A549 treated with GW870086 at 1 μM for 4 hours (cell line): ENCODE measurements around the gene EIF1AD. TPM values are rescaled to one million over a fixed set of nuclear protein-coding genes. Genes with fewer than 3 reads are reported as not detected.

Experiments used
- total RNA-seq: library from RNA; stranded (reverse); fragments of 200-300 nt; extraction: Qiagen RNA extraction; gene quantifications from 5 replicates; pipeline ENCODE4 v1.2.3, GENCODE V29; 2022; ENCODE audit warnings: low read depth

The EIF1AD gene, protein sequence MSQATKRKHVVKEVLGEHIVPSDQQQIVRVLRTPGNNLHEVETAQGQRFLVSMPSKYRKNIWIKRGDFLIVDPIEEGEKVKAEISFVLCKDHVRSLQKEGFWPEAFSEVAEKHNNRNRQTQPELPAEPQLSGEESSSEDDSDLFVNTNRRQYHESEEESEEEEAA
- total RNA-seq = 37.7 to 47.7 TPM (median 40.1 TPM) in 5 replicates

DNA sequence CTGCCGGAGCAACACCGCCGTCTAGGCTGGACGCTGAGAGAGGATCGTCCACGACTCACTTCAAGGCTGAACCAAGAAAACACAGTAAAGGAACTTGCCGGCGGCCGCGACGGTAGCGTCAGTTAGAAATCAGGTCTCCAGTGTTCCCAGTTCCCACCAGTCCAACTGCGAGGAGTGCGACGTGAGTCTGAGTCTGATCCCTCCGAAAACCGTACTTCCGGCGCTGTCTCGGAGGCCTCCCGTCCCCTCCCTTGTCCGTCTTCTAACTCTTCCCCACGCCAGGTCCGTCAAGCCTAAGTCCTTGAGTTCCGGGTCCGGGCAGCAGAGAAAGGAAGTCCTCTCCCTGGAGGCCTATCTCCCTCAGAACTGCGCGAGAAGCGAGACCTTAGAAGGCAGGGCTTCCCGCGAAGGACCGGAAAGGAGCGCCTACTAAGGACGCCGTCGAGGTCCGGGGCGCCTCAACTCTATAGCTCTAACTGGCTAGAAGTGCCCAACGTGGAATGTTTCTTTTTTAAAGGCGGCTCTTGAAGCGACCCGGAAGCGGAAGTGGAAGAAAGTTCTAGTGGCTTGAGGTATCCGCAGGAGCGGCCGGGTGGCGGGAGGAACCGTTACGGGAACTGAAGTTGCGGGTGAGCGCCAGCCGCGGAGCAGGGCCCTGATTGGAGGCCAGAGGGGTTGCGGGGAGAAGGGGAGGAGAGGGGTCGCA is at the start of gene EIF1AD, which contains the start of gene BANF1:
Gene EIF1AD, minus strand, starts transcription at position 216 of the 706 bp plus-strand sequence. CDS start 1,768 bp downstream, outside the sequence.
Gene BANF1, plus strand, starts transcription at position 562 of the 706 bp plus-strand sequence. CDS start 748 bp downstream, outside the sequence.

DNA sequence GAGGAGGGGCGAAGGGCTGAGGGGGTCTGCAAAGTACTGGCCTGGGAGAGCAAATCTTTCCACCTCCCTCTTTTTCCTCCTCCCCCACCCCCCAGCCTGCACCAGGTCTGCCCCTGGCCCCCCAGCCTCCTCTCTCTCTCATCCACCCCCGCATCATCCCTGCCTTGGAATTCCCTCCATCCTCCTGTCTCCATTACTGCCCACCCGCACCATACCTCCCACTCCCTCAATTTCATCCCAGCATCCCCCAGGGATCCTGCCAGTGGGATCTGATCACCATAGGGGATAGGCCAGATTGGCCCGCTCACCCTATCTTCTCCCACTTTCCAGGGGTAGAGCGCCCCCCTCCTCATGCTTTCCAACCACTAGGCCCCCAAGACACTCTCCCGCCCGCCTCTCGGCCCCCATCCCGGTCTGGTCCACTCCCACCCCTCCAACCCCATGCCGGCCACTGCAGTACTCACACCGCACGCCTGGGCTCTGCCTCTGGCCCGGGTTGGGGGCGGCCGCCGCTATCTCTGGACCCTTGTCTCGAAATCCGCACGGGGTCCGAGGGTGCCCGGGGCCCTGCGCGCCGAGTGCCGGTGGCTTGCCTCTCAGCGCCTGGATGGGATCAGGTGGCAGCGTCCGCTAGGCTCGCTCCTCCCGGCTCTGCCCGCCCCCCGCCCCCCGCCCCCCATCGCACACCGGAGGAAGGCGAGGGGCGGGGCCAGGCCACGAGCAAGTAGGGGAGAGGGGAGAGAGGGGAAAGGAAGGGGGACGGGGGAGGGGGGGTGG is 46.8 kb upstream of the EIF1AD start, which contains the start of gene GAL3ST3:
Gene GAL3ST3, minus strand, starts transcription at position 615 of the 777 bp plus-strand sequence. CDS start 3,746 bp downstream, outside the sequence.

DNA sequence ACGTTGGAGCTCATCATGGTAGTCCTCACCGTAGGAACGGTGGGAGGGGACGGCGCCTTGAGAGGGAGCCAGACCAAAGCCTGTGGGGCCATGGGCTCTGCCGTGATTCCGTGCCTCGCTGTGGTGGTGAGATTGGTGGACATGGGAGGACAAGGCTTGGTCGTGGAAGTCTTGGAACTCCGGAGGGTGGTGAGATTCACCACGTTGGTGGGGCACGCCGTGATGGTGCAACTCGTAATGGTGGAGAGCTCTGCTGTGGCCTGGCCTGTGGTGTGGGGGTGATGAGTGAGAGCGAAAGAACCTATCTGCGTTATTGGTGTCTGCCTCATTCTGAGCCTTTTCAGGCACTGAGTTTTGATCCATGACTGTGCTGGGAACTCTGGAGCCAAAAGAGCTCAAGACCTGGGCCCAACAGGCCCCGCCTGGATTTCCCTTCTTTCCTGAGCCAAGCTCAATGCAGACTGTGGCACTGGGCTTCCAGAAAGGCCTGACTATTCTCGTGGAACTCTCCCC is 24.1 kb upstream of the EIF1AD start, which contains the start of gene CATSPER1:
Gene CATSPER1, minus strand, starts transcription at position 463 of the 513 bp plus-strand sequence. Its CDS starts 100 bp downstream, at position 363.

DNA sequence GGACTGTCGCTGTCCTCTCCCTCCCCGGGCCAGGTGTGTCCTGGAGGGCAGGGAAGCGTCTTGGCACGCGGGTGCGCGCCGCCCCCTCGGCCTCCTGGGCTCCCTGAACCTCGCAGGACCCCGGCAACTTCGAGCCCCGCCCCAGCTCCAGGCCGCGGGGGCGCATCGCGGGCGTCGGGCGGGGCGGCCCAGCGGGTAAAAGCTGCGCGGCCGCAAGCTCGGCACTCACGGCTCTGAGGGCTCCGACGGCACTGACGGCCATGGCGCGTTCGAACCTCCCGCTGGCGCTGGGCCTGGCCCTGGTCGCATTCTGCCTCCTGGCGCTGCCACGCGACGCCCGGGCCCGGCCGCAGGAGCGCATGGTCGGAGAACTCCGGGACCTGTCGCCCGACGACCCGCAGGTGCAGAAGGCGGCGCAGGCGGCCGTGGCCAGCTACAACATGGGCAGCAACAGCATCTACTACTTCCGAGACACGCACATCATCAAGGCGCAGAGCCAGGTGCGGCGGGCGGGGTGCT is 9.9 kb upstream of the EIF1AD start, which contains the start of gene CST6:
Gene CST6, plus strand, starts transcription at position 224 of the 519 bp plus-strand sequence. Its CDS starts 37 bp downstream, at position 261.

DNA sequence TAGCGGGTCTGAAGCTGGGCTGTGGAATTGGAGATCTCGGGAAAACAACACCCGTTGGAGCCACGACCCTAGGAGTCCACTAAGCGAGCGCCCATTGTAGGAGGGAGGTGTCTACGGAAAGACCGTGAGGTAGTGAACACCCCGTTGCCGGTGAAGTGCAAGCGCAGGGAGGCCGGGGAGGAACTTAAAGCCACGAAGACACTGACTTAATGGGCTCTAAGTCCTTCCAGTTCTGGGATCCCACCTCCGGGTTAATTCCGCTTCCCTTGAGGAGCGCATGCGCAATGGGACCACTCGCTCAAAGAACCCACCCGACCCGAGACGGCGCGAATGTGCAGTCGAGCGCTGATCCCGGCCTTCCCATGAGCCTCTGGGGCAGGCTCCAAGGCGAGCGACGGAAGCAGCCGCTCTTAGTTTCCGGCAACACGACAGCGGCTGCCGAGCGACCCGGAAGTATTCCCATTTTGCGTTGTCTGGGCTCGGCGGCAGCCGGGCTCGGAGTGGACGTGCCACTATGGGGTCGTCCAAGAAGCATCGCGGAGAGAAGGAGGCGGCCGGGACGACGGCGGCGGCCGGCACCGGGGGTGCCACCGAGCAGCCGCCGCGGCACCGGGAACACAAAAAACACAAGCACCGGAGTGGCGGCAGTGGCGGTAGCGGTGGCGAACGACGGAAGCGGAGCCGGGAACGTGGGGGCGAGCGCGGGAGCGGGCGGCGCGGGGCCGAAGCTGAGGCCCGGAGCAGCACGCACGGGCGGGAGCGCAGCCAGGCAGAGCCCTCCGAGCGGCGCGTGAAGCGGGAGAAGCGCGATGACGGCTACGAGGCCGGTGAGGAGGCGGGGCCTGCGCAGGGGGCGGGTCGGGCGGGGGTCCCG is 40.5 kb downstream of the EIF1AD start, which contains the start of gene SART1:
Gene SART1, plus strand, starts transcription at position 468 of the 874 bp plus-strand sequence. Its CDS starts 47 bp downstream, at position 515.

Other genes starting within 250 kb of the EIF1AD start
- gene AP5B1, start 221.2 kb downstream of the EIF1AD start, total RNA-seq = 8.5 to 12.1 TPM (median 10.7 TPM) in 5 replicates
- 0.05 to 0.09 TPM (median 0.08 TPM) in 3 of 5 replicates, not detected in the others for gene OVOL1, start 215.1 kb downstream of the EIF1AD start, total RNA-seq
- gene SNX32, start 168.2 kb downstream of the EIF1AD start, total RNA-seq = 0.05 to 0.08 TPM (median 0.07 TPM) in 3 of 5 replicates, not detected in the others
- gene CFL1, start 144.0 kb downstream of the EIF1AD start, total RNA-seq = 1,820 to 2,323 TPM (median 2,200 TPM) in 5 replicates
- 20.1 to 33.6 TPM (median 29.6 TPM) in 5 replicates for gene MUS81, start 141.7 kb downstream of the EIF1AD start, total RNA-seq
- gene EFEMP2, start 129.4 kb downstream of the EIF1AD start, total RNA-seq = 0.64 to 1.2 TPM (median 1.1 TPM) in 5 replicates
- gene CTSW, start 122.3 kb downstream of the EIF1AD start, total RNA-seq = 0.09 to 0.10 TPM in 2 of 5 replicates, not detected in the others
- 73.7 to 85.9 TPM (median 84.2 TPM) in 5 replicates for gene FIBP, start 113.7 kb downstream of the EIF1AD start, total RNA-seq
- gene CCDC85B, start 111.5 kb downstream of the EIF1AD start, total RNA-seq = 30.0 to 43.4 TPM (median 41.9 TPM) in 5 replicates
- 125 to 190 TPM (median 143 TPM) in 5 replicates for gene FOSL1, start 101.8 kb downstream of the EIF1AD start, total RNA-seq
- 32.7 to 44.7 TPM (median 43.0 TPM) in 5 replicates for gene C11orf68, start 83.1 kb downstream of the EIF1AD start, total RNA-seq
- gene DRAP1, start 82.7 kb downstream of the EIF1AD start, total RNA-seq = 183 to 254 TPM (median 197 TPM) in 5 replicates
- gene TSGA10IP, start 56.7 kb downstream of the EIF1AD start, total RNA-seq = not detected in 5 replicates
- 47.0 to 61.7 TPM (median 60.4 TPM) in 5 replicates for gene SART1, start 40.4 kb downstream of the EIF1AD start, total RNA-seq
- gene BANF1, start 346 bp upstream of the EIF1AD start, total RNA-seq = 358 to 512 TPM (median 465 TPM) in 5 replicates
- not detected in 5 replicates for gene CST6, start 9.9 kb upstream of the EIF1AD start, total RNA-seq
- 0.89 to 1.8 TPM (median 1.5 TPM) in 5 replicates for gene CATSPER1, start 24.3 kb upstream of the EIF1AD start, total RNA-seq
- not detected in 5 replicates for gene GAL3ST3, start 47.0 kb upstream of the EIF1AD start, total RNA-seq
- gene SF3B2, start 50.2 kb upstream of the EIF1AD start, total RNA-seq = 167 to 176 TPM (median 170 TPM) in 5 replicates
- gene PACS1, start 68.1 kb upstream of the EIF1AD start, total RNA-seq = 55.6 to 82.5 TPM (median 76.9 TPM) in 5 replicates